Tibial nerve (tissue), 4 donors: ENCODE results near the gene FYCO1.

Experiments used
- EP300 ChIP-seq, 2 donors: sonication (generic); formaldehyde crosslinking; IDR thresholded peaks; one replicate each; pipeline ENCODE4 v1.6.1; 2017; ENCODE audit warnings: antibody characterized with exemption in 2 of 2, mild to moderate bottlenecking in 1 of 2
- POLR2A ChIP-seq, 2 donors: fragments of 450-650 bp; IDR thresholded peaks; one replicate each; pipeline ENCODE4 v1.6.1; 2017; ENCODE audit warnings: antibody characterized with exemption in 2 of 2, mild to moderate bottlenecking in 2 of 2, moderate library complexity in 2 of 2
- TF ChIP-seq, protein P1 (sequence below), 5 experiments: fragments of 200-600 bp in 3 of 5; fragments of 450-650 bp in 2 of 5; sonication (generic) in 3 of 5; IDR thresholded peaks; one replicate each; pipeline ENCODE4 v1.5.1; 2016 to 2019; ENCODE audit warnings: antibody characterized with exemption in 5 of 5, mild to moderate bottlenecking in 3 of 5, moderate library complexity in 2 of 5

GRCh38 chr3:45937206-45938042, 58.2 kb downstream of the FYCO1 start:
- no peak for TF ChIP-seq POLR2A (IDR thresholded peaks at IDR 0.05)
- TF ChIP-seq, protein P1, sequence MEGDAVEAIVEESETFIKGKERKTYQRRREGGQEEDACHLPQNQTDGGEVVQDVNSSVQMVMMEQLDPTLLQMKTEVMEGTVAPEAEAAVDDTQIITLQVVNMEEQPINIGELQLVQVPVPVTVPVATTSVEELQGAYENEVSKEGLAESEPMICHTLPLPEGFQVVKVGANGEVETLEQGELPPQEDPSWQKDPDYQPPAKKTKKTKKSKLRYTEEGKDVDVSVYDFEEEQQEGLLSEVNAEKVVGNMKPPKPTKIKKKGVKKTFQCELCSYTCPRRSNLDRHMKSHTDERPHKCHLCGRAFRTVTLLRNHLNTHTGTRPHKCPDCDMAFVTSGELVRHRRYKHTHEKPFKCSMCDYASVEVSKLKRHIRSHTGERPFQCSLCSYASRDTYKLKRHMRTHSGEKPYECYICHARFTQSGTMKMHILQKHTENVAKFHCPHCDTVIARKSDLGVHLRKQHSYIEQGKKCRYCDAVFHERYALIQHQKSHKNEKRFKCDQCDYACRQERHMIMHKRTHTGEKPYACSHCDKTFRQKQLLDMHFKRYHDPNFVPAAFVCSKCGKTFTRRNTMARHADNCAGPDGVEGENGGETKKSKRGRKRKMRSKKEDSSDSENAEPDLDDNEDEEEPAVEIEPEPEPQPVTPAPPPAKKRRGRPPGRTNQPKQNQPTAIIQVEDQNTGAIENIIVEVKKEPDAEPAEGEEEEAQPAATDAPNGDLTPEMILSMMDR (IDR thresholded peaks at IDR 0.05), result no peak
- TF ChIP-seq EP300 (IDR thresholded peaks at IDR 0.05), result no peak
